Stomach (tissue), 4 donors: ENCODE results near the gene SLC35F3.

ENCODE experiments used
- EP300 ChIP-seq: sonication (generic); formaldehyde crosslinking; IDR thresholded peaks from one replicate; pipeline ENCODE4 v1.6.1; 2017; ENCODE audit warnings: antibody characterized with exemption
- POLR2A ChIP-seq, 4 donors: fragments of 450-650 bp; IDR thresholded peaks; one replicate each; pipeline ENCODE4 v1.6.1; 2016; ENCODE audit warnings: antibody characterized with exemption in 4 of 4, control low read depth in 2 of 4, mild to moderate bottlenecking in 1 of 4, moderate library complexity in 1 of 4
- TF ChIP-seq, protein P1 (sequence below), 7 experiments: fragments of 450-650 bp in 4 of 7; fragments of 200-600 bp in 3 of 7; sonication (generic) in 3 of 7; IDR thresholded peaks; one replicate each; pipeline ENCODE4 v1.5.1; 2016 to 2019; ENCODE audit warnings: antibody characterized with exemption in 7 of 7, control low read depth in 2 of 7, mild to moderate bottlenecking in 1 of 7

DNA sequence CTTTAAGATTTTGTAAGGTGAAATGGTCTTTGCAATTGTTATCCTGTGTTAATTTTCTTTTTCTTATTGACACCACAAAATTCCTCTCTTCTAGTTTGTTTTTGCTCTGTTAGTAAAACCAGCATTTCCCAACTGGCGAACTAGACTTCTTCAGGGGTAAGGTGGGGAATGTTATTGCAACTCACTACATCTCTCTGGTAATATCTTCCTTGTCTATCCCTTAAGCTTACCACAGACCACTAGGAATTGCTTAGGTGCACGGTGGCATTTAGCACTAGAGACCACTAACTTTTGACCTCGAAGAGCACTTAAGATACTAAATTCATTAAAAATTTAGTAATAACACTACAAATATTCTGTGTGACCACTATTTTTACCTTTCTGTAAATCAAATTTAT is 464.6 kb downstream of the SLC35F3 start:
- TF ChIP-seq POLR2A (IDR thresholded peaks at IDR 0.05): no peak
- TF ChIP-seq, protein P1, sequence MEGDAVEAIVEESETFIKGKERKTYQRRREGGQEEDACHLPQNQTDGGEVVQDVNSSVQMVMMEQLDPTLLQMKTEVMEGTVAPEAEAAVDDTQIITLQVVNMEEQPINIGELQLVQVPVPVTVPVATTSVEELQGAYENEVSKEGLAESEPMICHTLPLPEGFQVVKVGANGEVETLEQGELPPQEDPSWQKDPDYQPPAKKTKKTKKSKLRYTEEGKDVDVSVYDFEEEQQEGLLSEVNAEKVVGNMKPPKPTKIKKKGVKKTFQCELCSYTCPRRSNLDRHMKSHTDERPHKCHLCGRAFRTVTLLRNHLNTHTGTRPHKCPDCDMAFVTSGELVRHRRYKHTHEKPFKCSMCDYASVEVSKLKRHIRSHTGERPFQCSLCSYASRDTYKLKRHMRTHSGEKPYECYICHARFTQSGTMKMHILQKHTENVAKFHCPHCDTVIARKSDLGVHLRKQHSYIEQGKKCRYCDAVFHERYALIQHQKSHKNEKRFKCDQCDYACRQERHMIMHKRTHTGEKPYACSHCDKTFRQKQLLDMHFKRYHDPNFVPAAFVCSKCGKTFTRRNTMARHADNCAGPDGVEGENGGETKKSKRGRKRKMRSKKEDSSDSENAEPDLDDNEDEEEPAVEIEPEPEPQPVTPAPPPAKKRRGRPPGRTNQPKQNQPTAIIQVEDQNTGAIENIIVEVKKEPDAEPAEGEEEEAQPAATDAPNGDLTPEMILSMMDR (IDR thresholded peaks at IDR 0.05): no peak
- no peak for TF ChIP-seq EP300
